Left cardiac atrium (tissue), 4 donors: ENCODE data around the gene SPATS2L. TPM values are rescaled to one million over a fixed set of nuclear protein-coding genes. Genes with fewer than 3 reads are reported as not detected.

Experiments used
- ATAC-seq, 2 donors: fragments of 200-7000 bp; cut with Tn5 transposase; one replicate each; pipeline ENCODE4 v1.9.1; 2020; ENCODE audit warnings: mild to moderate bottlenecking in 2 of 2, moderate library complexity in 2 of 2
- DNase-seq: peaks from one replicate; pipeline ENCODE4 v3.0.0-alpha.2; 2020
- intact Hi-C, 2 donors: fragments of 100-400 bp; cut with DNase I; formaldehyde crosslinking; loops; one replicate each; pipeline versions ENCODE4 v1.14.1 to v1.15.1; 2022 to 2023
- total RNA-seq, 2 donors: library from RNA; stranded (reverse); fragmentation: NEBNext Ultra II Directional; extraction: Animal tissue kit (Norgen Biotek cat#: 25700); gene quantifications; one replicate each; pipeline ENCODE4 v1.2.1, GENCODE V29; 2021
- donor health status: DM: no; HTN: yes; CAD: no.
- donor health status: DM: no; HTN: yes; CAD: no; lungs with severe emphysema.
- donor health status: DM: yes; HTN: yes; CAD: no.
- donor health status: Dilated cardiomyopathy.

Gene SPATS2L
- total RNA-seq, 2 donors from 2014 or later = 95.7 to 117 TPM

DNA sequence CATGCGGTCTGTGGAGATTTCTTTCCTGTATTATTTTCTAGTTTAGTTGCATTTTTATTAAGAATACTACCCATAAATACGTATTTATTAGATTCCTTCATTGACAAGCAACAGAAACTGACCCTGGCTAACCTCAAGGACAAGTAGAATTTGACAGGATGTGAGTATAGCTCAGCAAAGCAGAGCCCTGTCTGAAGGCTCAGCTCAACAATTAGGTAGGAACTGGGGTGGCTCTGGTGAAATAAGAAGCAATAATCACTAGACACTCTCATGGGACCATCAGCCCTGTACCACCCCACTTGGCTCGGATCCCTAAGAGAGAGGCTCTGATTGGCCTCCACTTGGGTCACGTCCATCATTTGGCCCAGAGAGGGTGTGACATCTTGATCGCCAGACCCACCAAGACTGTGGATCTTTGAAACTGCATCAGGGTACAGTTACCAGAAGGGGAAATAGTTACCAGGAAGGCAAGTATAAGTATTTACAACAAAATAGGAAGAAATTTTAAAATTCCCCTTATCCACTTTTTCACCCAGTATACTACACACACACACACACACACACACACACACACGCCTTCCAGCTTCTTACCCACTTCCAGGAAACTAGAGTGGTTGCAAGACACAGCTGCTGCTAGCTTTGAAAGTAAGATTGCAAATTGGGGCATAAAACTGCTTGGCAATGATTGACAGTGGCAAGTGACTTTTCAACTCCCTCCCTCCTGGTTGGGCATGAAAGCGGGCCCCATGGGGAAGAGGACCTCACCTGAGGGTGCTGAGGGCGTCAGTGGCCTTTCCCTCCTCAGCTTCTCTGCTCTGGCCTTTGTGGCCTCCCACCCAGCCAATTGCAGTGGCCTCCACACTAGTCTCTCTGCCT, 161.6 kb downstream of the SPATS2L start:
- DNase-seq = no peak
- ATAC-seq = peak in 1 of 2 donors; percentile 20
- intact Hi-C loops = loop anchor here in 1 of 2 donors (10.0 kb wide), 1 partner anchor 163 kb away; the partner anchor contains the start of gene SPATS2L

DNA sequence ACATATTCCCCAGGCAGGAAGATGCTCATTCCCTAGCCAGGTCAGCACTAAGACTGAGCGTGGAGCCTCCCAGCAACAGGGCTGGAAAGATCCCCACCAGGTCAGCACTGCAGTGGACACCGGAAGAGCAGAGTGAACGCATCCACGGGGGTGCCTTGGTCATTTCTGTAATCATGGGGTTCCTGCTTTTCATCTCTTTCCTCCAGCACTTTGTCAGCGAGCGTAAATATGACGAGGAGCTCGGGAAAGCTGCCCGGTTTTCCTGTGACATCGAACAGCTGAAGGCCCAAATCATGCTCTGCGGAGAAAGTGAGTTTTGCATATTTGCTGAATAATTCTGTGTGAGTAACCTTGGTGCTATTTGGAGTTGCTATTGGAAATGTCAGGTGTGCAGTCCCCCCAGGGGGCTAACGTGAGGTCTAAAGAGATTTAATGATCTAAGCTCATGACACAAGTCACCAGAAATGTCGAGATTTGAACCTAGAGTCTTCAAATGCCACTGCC, 163.3 kb downstream of the SPATS2L start:
- ATAC-seq (no peak), DNase-seq (peak; percentile 35)
- intact Hi-C loops = loop anchor here in 1 of 2 donors (10.0 kb wide), 1 partner anchor 165 kb away; the partner anchor contains the start of gene SPATS2L

DNA sequence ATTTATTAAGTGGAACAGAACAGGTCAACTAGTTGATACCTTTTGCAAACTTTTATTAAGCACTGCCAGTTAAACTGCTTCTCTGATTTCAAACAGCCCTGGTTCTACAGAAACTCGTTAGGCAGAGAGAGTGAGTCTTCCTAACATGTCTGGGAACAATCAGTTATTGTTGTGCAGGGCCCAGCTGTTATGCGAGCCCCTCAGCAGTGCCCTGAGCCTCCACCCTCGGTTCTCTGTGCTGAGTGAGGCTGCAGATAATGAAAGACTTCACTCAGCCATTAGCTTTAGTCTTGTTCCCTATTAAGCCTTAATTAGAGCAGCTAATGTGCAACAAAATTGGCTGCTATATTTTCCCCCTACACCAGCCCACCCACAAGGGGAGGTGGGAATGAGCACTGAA, 163.7 kb downstream of the SPATS2L start:
- intact Hi-C loops = no loop called here
- DNase-seq (no peak), ATAC-seq (no peak)

DNA sequence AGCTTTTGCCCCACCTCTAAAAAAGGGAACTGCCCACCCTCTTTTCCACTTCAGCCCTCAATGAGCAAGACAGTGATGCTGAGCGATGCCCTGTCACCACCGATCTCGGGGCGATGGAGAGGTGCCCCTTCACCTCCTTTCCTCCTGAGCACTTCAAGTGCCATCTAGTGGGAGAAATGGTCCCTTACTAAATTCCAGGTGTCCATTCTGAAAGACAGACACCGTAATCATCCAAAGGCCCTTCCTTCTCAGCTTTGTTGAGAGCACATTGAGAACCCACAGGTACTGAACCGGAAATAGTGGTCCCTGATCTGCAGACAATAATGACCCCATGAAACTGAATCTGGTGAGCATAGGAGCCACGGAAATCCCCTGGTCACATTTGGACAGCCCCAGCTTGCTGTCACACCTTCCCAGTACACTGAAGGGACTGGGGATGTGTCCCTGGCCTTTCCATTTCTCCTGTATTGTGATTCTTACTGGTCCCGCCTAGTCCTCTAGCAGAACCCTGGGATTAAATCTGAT, 164.9 kb downstream of the SPATS2L start:
- DNase-seq (no peak), ATAC-seq (no peak)
- intact Hi-C loops = no loop called here

GRCh38 chr2:200471928-200472645, 165.6 kb downstream of the SPATS2L start:
- intact Hi-C loops = no loop called here

GRCh38 chr2:200472853-200473464, 166.5 kb downstream of the SPATS2L start:
- ATAC-seq = no peak
- no peak for DNase-seq
- intact Hi-C loops = no loop called here

More at GRCh38 chr2:200471928-200472645, 165.6 kb downstream of the SPATS2L start:
- ATAC-seq (no peak), DNase-seq (no peak)

GRCh38 chr2:200475795-200476194, 169.3 kb downstream of the SPATS2L start:
- intact Hi-C loops = no loop called here
- DNase-seq = no peak

DNA sequence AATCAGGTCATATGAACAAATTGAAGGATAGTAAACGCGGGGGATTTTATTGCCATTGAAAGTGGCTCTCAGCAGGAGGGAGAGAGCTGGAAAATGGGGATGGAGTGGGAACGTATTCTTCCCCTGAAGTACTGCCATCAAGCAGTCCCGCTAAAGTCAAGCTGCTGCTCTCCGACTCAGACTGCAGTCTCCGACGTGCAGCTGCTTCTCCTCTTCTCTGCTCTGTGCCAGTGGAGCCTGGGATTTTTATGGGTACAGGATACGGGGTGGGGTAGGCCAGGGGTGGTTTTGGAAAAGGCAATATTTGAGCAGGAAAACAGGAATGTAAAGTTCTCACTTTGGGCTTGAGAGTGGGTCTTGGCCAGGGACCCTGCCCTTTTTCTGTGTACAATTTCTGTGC, 170.3 kb downstream of the SPATS2L start:
- ATAC-seq (peak; percentile 22 to 51), DNase-seq (peak; percentile 22)
- intact Hi-C loops = no loop called here

More at GRCh38 chr2:200475795-200476194, 169.3 kb downstream of the SPATS2L start:
- ATAC-seq = no peak

DNA sequence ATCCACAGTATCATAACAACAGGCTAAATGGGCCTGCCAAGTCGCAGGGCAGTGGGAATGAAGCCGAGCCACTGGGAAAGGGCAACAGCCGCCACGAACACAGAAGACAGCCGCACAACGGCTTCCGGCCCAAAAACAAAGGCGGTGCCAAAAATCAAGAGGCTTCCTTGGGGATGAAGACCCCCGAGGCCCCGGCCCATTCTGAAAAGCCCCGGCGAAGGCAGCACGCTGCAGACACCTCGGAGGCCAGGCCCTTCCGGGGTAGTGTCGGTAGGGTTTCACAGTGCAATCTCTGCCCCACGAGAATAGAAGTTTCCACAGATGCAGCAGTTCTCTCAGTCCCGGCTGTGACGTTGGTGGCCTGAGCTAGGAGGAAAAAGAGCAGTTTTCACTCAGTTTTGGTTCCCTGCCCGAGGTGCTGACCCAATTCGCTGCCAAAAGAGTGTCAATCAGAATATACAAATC, 171.2 kb downstream of the SPATS2L start:
- DNase-seq (peak; percentile 79), ATAC-seq (peak; percentile 65 to 95)
- intact Hi-C loops = no loop called here

DNA sequence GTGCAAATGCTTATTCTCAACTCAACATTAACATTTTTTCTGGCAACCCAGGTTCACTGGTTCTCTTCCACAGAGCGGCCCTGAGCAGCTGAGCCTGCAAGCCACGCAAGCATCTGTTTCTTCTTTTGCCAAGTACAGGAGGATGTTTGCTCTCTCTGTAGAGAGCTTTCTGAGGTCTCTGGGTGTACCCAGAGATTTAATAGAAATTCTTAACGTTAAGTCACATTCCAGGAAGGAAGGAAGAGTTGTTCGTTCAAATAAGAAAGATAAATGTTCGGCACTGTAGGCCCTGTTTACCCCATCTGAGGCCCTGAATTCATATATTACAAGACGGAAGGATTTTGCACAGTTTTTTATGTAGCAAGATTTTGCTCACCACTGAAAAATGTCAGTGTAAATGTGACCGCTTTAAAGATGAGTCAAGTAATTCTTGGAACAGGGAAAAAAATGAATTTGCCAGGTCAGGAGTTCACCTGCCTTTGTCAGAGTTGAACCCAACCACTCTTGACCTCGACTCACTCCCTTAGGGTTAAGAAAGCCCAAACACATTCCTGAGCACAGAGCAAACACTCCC, 173.3 kb downstream of the SPATS2L start:
- ATAC-seq (no peak), DNase-seq (no peak)
- intact Hi-C loops = loop anchor here in 1 of 2 donors (5.0 kb wide), 1 partner anchor 507 kb away; no protein-coding TSS in a partner anchor

GRCh38 chr2:200482194-200482593, 175.7 kb downstream of the SPATS2L start:
- no peak for DNase-seq
- intact Hi-C loops = loop anchor here (2.0 to 5.0 kb wide), 2 partner anchors 501 to 510 kb away; no protein-coding TSS in a partner anchor
- ATAC-seq = no peak

DNA sequence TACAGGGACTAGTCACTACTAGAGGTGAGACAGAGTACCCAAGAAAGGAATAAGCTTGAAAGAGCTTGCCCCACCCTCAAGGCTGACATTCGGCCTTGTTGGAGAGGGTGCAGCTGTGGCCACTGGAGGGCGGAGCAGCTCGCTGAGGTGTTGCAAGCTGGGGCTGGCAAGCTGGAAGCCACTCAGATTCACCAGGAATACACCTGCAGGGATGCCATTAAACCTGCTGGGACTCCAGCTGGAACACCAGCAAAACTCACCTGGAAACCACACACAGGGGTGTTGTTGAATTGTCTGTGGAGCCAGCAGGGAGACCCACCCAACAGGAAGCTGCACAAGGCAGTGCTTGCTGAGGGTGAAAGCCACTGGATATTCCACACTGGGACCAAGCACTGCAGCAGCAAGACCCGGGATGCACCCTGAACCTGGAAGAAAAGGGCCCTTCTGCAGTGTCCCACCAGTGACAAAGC, 177.3 kb downstream of the SPATS2L start:
- intact Hi-C loops = loop anchor here (2.0 to 5.0 kb wide), 2 partner anchors 503 to 511 kb away; no protein-coding TSS in a partner anchor
- ATAC-seq = peak in 1 of 2 donors; percentile 50

DNA sequence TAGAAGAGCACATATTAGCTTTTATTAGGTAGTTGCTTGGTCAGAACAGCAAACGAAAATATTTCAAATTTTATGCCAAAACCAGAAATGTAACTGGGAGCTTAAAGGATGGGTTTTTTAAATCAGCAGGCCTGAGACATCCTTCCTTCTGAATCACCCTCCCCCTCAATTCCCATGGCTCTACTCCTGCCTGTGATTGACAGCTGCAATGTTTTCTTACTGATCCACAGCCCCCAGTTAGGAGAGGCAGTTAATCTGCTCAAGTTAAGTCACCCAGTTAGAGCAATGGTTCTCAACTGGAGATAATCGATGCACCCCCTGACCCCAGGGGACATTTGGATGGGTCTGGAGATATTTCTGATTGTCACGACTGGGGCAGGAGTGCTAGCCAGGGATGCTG, 178.4 kb downstream of the SPATS2L start:
- no peak for DNase-seq
- no peak for ATAC-seq
- intact Hi-C loops = loop anchor here in 1 of 2 donors (5.0 kb wide), 1 partner anchor 513 kb away; no protein-coding TSS in a partner anchor

More for the DNA sequence above, 177.3 kb downstream of the SPATS2L start:
- peak; percentile 24 for DNase-seq

DNA sequence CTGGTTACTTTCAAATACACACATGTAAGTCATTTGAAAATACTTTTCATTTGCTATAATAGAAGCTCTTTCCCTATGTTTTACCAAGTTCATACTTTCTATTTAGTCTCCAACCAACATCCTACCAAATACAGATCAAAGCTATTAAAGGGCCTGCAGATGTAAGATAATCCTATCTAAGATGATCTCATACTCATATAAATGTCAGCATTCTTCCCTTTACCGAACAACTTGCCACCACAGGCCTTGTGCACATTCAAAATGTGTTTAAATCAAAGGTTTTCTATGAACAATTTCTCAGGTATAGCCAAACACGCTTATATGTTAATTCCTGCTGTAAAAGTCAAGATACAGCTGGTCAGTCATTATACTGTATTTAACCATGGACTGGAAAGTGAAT, 180.0 kb downstream of the SPATS2L start:
- intact Hi-C loops = no loop called here
- ATAC-seq (no peak), DNase-seq (no peak)

DNA sequence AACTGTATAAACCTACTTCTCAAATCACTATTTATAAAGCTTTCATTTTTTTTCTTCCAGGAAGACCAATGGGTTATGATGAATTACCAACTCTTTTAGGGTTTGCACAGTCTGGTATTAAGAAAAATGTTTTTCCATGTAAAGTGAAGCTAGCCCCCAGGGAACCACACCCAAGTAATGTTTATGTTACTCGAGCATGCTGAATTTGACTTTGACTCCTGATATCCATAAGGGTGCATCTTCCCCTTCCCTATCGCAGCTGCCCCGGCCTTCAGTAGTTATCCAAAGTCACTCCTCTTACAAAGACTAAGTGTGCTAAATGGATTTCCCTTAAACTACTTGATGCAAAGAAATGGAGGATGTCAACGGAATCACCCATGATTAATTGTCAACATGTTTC, 181.7 kb downstream of the SPATS2L start:
- intact Hi-C loops = no loop called here
- ATAC-seq (no peak), DNase-seq (no peak)

GRCh38 chr2:200490001-200490400, 183.5 kb downstream of the SPATS2L start:
- intact Hi-C loops = no loop called here
- no peak for ATAC-seq
- DNase-seq = no peak

DNA sequence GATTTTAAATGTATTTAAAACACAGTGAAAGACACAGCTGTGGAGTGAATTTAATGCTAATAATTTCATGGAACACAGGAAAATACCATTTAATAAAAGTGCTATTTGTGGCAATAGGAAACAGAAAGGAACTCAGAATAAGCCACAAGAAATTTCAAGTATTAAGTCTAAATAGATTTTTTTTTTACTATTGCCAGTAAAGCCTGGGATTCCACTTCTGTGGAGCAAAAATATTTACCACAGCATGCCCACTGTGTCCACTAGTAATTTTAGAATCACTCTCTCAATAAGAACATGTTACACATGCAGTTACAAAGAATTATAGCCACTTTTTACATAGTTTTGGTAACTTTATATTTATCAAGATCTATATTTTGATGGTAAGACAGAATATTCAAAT, 186.2 kb downstream of the SPATS2L start:
- DNase-seq (no peak), ATAC-seq (no peak)
- intact Hi-C loops = no loop called here

DNA sequence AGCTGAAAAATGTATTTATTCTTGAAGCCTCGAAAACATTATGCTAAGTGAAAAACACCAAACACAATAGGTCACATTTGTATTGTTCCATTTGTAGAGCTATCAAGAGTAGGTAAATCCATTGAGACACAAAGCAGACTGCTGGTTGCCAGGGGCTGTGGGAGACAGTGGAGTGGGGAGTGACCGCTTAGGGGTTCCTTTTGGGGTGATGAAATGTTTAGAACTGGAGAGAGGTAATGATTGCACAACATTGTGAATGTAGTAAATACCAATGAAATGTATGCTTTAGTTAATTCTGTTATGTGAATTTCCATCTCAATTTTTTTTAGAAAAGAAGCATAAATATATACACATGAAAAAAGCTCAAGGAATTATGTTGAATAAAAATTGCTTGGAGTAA, 187.6 kb downstream of the SPATS2L start:
- intact Hi-C loops = no loop called here
- no peak for DNase-seq
- ATAC-seq = no peak
